Fibroblast of villous mesenchyme (primary cell): ENCODE measurements around the gene AP2M1. TPM values are rescaled to one million over a fixed set of nuclear protein-coding genes. Genes with fewer than 3 reads are reported as not detected.

Experiments used
- DNase-seq: peaks from one replicate; pipeline ENCODE4 v3.0.0-alpha.2; 2010; ENCODE audit warnings: low read depth
- H3K4me3 ChIP-seq: 2 replicates; pipeline ENCODE4 v1.5.1; 2011; ENCODE audit warnings: low read depth, mild to moderate bottlenecking, low read length
- CTCF ChIP-seq: IDR thresholded peaks from 2 replicates; pipeline ENCODE4 v1.5.1; 2012; ENCODE audit warnings: low read depth, mild to moderate bottlenecking, low read length; ENCODE audit not compliant: insufficient read depth
- total RNA-seq: library from RNA; depleted of rRNA; stranded (reverse); fragments of >200 nt; gene quantifications from 2 replicates; pipeline ENCODE4 v1.2.3, GENCODE V29; 2012

The AP2M1 gene
- 375 and 469 TPM in 2 replicates for total RNA-seq

GRCh38 chr3:184174646-184175492 is at the start of gene AP2M1:
Gene AP2M1 (plus strand): TSS chr3:184174855. CDS start chr3:184176994, 2,139 bp downstream.
- TF ChIP-seq CTCF: no peak
- DNase-seq: peak; percentile 100
- peak within 1 kb of the TSS; percentile 90 for H3K4me3 ChIP-seq

- no peak overlapping the region for H3K4me3 ChIP-seq
- DNase-seq: peak; percentile 13
- TF ChIP-seq CTCF: no peak
Observed at GRCh38 chr3:184126006-184126405, 48.6 kb upstream of the AP2M1 start.

GRCh38 chr3:184129012-184129411 is 45.6 kb upstream of the AP2M1 start:
- no peak overlapping the region for H3K4me3 ChIP-seq
- TF ChIP-seq CTCF: peak; percentile 49
- DNase-seq: peak; percentile 58

GRCh38 chr3:184132945-184133344 is 41.7 kb upstream of the AP2M1 start:
- TF ChIP-seq CTCF: no peak
- DNase-seq: no peak
- H3K4me3 ChIP-seq: no peak overlapping the region

GRCh38 chr3:184133840-184134745 is 40.6 kb upstream of the AP2M1 start:
- TF ChIP-seq CTCF: no peak
- peak overlapping the region; percentile 85 for H3K4me3 ChIP-seq
- DNase-seq: peak; percentile 80

- no peak for DNase-seq
- peak overlapping the region; percentile 85 for H3K4me3 ChIP-seq
- TF ChIP-seq CTCF: no peak
Observed at GRCh38 chr3:184134746-184135148, 39.9 kb upstream of the AP2M1 start.
